ENCODE data around the gene PLCG1.

The PLCG1 gene

DNA sequence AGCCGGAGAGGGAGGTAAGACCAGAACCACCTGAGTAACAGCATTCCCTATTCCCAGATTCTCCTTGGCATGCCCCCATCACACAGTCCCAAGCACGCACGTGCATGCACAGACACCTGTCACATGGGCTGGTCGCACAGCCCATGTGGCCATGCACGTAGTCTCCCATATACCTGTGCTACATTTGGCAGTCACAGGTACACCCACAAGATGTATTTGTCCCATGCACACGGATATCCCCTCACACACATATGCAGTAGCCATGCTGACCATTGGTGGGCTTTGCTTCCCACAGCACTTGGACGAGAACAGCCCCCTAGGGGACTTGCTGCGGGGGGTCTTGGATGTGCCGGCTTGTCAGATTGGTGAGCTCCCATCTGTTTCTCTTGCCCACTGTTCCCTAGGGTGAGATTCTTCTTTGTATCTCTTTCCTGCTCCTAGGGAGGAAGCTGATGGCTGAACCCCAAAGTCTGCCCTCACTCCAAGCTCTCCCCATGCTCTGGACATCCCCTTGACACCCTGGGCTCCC is 31.9 kb downstream of the PLCG1 start:
- TF ChIP-seq GLIS3 (CRISPR knock-in tag; IDR thresholded peaks at IDR 0.05) (no peak), ZC3H10 (CRISPR knock-in tag; IDR thresholded peaks at IDR 0.05) (no peak), TCF4 (CRISPR knock-in tag; IDR thresholded peaks at IDR 0.05; ENCODE audit: borderline replicate concordance) (no peak)
- no peak for ATAC-seq

DNA sequence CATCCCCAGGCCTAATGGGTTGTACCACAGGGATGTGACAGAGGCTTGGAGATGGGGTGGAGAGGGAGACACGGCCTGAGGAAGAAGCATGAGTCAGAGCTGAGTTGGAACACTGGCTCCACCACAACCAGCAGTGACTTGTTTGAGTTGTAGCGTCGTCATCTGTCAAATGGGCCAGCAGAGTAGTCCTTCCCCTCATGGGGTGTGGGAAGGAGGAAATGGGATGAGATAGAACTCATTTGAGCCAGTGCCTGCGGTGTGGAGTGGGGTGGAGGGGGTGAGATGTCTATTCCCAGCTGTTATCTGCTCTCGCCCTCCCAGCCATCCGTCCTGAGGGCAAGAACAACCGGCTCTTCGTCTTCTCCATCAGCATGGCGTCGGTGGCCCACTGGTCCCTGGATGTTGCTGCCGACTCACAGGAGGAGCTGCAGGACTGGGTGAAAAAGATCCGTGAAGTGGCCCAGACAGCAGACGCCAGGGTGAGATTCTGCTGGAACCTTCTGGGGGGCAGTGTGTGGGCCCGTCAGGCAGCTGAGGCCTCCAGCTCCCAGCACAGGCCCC is 32.5 kb downstream of the PLCG1 start:
- peak; percentile 4; the same call in 1 of the 3 replicates for ATAC-seq
- TF ChIP-seq, protein P1, sequence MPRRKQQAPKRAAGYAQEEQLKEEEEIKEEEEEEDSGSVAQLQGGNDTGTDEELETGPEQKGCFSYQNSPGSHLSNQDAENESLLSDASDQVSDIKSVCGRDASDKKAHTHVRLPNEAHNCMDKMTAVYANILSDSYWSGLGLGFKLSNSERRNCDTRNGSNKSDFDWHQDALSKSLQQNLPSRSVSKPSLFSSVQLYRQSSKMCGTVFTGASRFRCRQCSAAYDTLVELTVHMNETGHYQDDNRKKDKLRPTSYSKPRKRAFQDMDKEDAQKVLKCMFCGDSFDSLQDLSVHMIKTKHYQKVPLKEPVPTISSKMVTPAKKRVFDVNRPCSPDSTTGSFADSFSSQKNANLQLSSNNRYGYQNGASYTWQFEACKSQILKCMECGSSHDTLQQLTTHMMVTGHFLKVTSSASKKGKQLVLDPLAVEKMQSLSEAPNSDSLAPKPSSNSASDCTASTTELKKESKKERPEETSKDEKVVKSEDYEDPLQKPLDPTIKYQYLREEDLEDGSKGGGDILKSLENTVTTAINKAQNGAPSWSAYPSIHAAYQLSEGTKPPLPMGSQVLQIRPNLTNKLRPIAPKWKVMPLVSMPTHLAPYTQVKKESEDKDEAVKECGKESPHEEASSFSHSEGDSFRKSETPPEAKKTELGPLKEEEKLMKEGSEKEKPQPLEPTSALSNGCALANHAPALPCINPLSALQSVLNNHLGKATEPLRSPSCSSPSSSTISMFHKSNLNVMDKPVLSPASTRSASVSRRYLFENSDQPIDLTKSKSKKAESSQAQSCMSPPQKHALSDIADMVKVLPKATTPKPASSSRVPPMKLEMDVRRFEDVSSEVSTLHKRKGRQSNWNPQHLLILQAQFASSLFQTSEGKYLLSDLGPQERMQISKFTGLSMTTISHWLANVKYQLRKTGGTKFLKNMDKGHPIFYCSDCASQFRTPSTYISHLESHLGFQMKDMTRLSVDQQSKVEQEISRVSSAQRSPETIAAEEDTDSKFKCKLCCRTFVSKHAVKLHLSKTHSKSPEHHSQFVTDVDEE (CRISPR knock-in tag; IDR thresholded peaks at IDR 0.05) = no peak
- no peak for TF ChIP-seq PPARA (CRISPR knock-in tag; IDR thresholded peaks at IDR 0.05; ENCODE audit: borderline replicate concordance)
- no peak for TF ChIP-seq ARNTL (CRISPR knock-in tag; IDR thresholded peaks at IDR 0.05; ENCODE audit: borderline replicate concordance, low read depth)
- TF ChIP-seq, protein P2, sequence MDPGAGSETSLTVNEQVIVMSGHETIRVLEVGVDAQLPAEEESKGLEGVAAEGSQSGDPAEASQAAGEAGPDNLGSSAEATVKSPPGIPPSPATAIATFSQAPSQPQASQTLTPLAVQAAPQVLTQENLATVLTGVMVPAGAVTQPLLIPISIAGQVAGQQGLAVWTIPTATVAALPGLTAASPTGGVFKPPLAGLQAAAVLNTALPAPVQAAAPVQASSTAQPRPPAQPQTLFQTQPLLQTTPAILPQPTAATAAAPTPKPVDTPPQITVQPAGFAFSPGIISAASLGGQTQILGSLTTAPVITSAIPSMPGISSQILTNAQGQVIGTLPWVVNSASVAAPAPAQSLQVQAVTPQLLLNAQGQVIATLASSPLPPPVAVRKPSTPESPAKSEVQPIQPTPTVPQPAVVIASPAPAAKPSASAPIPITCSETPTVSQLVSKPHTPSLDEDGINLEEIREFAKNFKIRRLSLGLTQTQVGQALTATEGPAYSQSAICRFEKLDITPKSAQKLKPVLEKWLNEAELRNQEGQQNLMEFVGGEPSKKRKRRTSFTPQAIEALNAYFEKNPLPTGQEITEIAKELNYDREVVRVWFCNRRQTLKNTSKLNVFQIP (CRISPR knock-in tag; IDR thresholded peaks at IDR 0.05; ENCODE audit: borderline replicate concordance, low read depth) = no peak
- no peak for TF ChIP-seq ISL1 (CRISPR knock-in tag; IDR thresholded peaks at IDR 0.05)
- no peak for TF ChIP-seq ZNF8 (CRISPR knock-in tag; IDR thresholded peaks at IDR 0.05)
- no peak for TF ChIP-seq BACH2 (CRISPR knock-in tag; IDR thresholded peaks at IDR 0.05; ENCODE audit: borderline replicate concordance)
- no peak for TF ChIP-seq TOX (CRISPR knock-in tag; IDR thresholded peaks at IDR 0.05; ENCODE audit: borderline replicate concordance)
- TF ChIP-seq ESRRG (CRISPR knock-in tag; IDR thresholded peaks at IDR 0.05) = no peak
- no peak for TF ChIP-seq ZNF565 (CRISPR knock-in tag; conservative IDR thresholded peaks at IDR 0.05; ENCODE audit: low read depth)
- TF ChIP-seq, protein P3, sequence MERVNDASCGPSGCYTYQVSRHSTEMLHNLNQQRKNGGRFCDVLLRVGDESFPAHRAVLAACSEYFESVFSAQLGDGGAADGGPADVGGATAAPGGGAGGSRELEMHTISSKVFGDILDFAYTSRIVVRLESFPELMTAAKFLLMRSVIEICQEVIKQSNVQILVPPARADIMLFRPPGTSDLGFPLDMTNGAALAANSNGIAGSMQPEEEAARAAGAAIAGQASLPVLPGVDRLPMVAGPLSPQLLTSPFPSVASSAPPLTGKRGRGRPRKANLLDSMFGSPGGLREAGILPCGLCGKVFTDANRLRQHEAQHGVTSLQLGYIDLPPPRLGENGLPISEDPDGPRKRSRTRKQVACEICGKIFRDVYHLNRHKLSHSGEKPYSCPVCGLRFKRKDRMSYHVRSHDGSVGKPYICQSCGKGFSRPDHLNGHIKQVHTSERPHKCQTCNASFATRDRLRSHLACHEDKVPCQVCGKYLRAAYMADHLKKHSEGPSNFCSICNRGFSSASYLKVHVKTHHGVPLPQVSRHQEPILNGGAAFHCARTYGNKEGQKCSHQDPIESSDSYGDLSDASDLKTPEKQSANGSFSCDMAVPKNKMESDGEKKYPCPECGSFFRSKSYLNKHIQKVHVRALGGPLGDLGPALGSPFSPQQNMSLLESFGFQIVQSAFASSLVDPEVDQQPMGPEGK (CRISPR knock-in tag; IDR thresholded peaks at IDR 0.05; ENCODE audit: borderline replicate concordance) = no peak

DNA sequence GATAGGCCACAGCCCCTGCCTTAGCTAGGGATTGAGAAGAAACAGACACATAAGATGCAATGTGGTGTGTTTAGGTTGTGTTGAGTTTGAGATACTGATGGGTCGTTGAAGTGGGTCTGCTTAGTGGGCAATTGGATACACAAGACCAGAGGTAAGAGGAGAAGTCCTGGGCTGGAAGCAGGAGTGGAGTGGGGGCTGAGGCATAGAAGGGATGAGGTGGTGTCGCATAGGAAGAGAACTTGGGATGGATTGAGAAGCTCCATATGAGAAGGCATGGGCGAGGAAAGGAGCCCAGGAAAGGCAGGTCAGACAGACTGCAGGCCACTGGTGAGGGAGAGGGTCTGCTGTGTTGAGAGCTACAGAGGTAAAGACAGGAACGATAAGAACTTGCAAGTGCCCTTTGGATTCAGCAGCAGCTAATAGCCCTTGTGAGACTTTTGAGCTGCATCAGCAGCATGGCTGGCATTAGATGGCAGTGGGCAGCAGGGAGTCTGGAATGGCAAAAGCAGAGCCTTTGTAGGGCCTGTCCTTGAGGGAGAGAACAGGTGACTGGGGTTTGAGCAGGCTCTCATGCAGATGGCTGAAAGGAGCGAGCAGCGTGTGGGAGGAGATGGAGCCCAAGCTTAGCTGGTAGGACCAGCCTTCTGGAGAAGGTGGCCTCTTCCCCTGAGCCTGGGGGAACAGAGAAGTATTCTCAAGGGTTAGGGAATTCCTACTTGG is 33.2 kb downstream of the PLCG1 start:
- TF ChIP-seq, protein P2 (CRISPR knock-in tag; IDR thresholded peaks at IDR 0.05; ENCODE audit: borderline replicate concordance, low read depth) = no peak
- no peak for TF ChIP-seq TOX (CRISPR knock-in tag; IDR thresholded peaks at IDR 0.05; ENCODE audit: borderline replicate concordance)
- no peak for TF ChIP-seq TCF4 (CRISPR knock-in tag; IDR thresholded peaks at IDR 0.05; ENCODE audit: borderline replicate concordance)
- TF ChIP-seq OSR1 (CRISPR knock-in tag; IDR thresholded peaks at IDR 0.05) = no peak
- TF ChIP-seq, protein P3 (CRISPR knock-in tag; IDR thresholded peaks at IDR 0.05; ENCODE audit: borderline replicate concordance) = no peak
- TF ChIP-seq, protein P4, sequence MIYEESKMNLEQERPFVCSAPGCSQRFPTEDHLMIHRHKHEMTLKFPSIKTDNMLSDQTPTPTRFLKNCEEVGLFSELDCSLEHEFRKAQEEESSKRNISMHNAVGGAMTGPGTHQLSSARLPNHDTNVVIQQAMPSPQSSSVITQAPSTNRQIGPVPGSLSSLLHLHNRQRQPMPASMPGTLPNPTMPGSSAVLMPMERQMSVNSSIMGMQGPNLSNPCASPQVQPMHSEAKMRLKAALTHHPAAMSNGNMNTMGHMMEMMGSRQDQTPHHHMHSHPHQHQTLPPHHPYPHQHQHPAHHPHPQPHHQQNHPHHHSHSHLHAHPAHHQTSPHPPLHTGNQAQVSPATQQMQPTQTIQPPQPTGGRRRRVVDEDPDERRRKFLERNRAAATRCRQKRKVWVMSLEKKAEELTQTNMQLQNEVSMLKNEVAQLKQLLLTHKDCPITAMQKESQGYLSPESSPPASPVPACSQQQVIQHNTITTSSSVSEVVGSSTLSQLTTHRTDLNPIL (CRISPR knock-in tag; IDR thresholded peaks at IDR 0.05; ENCODE audit: low read depth) = no peak
- no peak for TF ChIP-seq ISL1 (CRISPR knock-in tag; IDR thresholded peaks at IDR 0.05)
- TF ChIP-seq, protein P5, sequence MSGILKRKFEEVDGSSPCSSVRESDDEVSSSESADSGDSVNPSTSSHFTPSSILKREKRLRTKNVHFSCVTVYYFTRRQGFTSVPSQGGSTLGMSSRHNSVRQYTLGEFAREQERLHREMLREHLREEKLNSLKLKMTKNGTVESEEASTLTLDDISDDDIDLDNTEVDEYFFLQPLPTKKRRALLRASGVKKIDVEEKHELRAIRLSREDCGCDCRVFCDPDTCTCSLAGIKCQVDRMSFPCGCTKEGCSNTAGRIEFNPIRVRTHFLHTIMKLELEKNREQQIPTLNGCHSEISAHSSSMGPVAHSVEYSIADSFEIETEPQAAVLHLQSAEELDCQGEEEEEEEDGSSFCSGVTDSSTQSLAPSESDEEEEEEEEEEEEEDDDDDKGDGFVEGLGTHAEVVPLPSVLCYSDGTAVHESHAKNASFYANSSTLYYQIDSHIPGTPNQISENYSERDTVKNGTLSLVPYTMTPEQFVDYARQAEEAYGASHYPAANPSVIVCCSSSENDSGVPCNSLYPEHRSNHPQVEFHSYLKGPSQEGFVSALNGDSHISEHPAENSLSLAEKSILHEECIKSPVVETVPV (CRISPR knock-in tag; IDR thresholded peaks at IDR 0.05) = no peak
- no peak for ATAC-seq

Data from SK-N-SH treated with all-trans-retinoic acid at 6 μM for 48 hours (cell line).